SK-N-SH (cell line): ENCODE data around the gene SMCP. TPM values are rescaled to one million over a fixed set of nuclear protein-coding genes. Genes with fewer than 3 reads are reported as not detected.

Source experiments
- CTCF ChIA-PET: fragments of 300-600, 350-600 bp; formaldehyde crosslinking; extraction: SDS; loops from one replicate; lab custom pipeline; 2021; lab: Yijun Ruan, JAX
- POLR2A ChIA-PET: fragments of 350-600 bp; sonication (Branson Sonifier 250); formaldehyde crosslinking; extraction: SDS; loops from one replicate; lab custom pipeline; 2020; ENCODE audit warnings: antibody characterized with exemption, inconsistent platforms; lab: Yijun Ruan, JAX
- DNase-seq: peaks from one replicate; pipeline ENCODE4 v3.0.0; 2012
- H2AFZ ChIP-seq: fragments of 200-600 bp; sonication (generic); 2 replicates; pipeline ENCODE4 v1.8.1; 2016; ENCODE audit warnings: antibody characterized with exemption, mild to moderate bottlenecking, low read depth
- H3F3A ChIP-seq: fragments of 200-600 bp; sonication (generic); replicated peaks from 2 replicates; pipeline ENCODE3; 2016; ENCODE audit warnings: antibody characterized with exemption, mild to moderate bottlenecking; ENCODE audit not compliant: insufficient read depth
- H3K27ac ChIP-seq, 2 experiments: fragments of 200-500 bp in 1 of 2; fragments of 200-600 bp in 1 of 2; sonication (Bioruptor generic) in 1 of 2; sonication (generic), shearing (Covaris generic) in 1 of 2; 2 replicates each; pipeline versions ENCODE4 v1.5.1 to v1.6.1; 2014 to 2016; ENCODE audit warnings: low read depth in 2 of 2, inconsistent platforms in 1 of 2, low read length in 1 of 2, mild to moderate bottlenecking in 1 of 2, mixed read lengths in 1 of 2
- H3K27me3 ChIP-seq: fragments of 200-600 bp; sonication (generic), shearing (Covaris generic); 2 replicates; pipeline ENCODE4 v1.6.1; 2016; ENCODE audit warnings: mixed run types; ENCODE audit not compliant: insufficient read depth
- H3K36me3 ChIP-seq, 2 experiments: fragments of 200-500 bp in 1 of 2; fragments of 200-600 bp in 1 of 2; sonication (Bioruptor generic) in 1 of 2; sonication (generic) in 1 of 2; replicated peaks in 1 of 2; 2 replicates each; pipeline versions ENCODE3 to v1.5.1; 2014 to 2016; ENCODE audit warnings: low read length in 1 of 2, mild to moderate bottlenecking in 1 of 2; ENCODE audit not compliant: insufficient read depth in 2 of 2, control insufficient read depth in 1 of 2
- H3K4me1 ChIP-seq, 2 experiments: fragments of 200-500 bp in 1 of 2; fragments of 200-600 bp in 1 of 2; sonication (Bioruptor generic) in 1 of 2; sonication (generic), shearing (Covaris generic) in 1 of 2; 2 replicates each; pipeline versions ENCODE4 v1.5.1 to v1.6.1; 2014 to 2016; ENCODE audit warnings: low read depth in 1 of 2, low read length in 1 of 2, mixed run types in 1 of 2; ENCODE audit not compliant: insufficient read depth in 2 of 2, control insufficient read depth in 1 of 2
- H3K4me2 ChIP-seq: fragments of 200-600 bp; sonication (generic), shearing (Covaris generic); 2 replicates; pipeline ENCODE4 v1.6.1; 2017; ENCODE audit warnings: mixed run types
- H3K4me3 ChIP-seq, 2 experiments: fragments of 200-500 bp in 1 of 2; fragments of 200-600 bp in 1 of 2; sonication (Bioruptor generic) in 1 of 2; sonication (generic), shearing (Covaris generic) in 1 of 2; 2 replicates each; pipeline versions ENCODE4 v1.5.1 to v1.8.1; 2014 to 2016; ENCODE audit warnings: low read depth in 2 of 2, inconsistent platforms in 1 of 2, low read length in 1 of 2, mild to moderate bottlenecking in 1 of 2, mixed read lengths in 1 of 2, moderate library complexity in 1 of 2
- H3K79me2 ChIP-seq: fragments of 200-600 bp; sonication (generic); 2 replicates; pipeline ENCODE4 v1.8.1; 2017; ENCODE audit warnings: mild to moderate bottlenecking; ENCODE audit not compliant: insufficient read depth
- H3K9ac ChIP-seq: fragments of 200-600 bp; sonication (generic); 2 replicates; pipeline ENCODE4 v1.6.1; 2017; ENCODE audit warnings: mixed run types
- H3K9me2 ChIP-seq: fragments of 200-600 bp; sonication (generic); 2 replicates; pipeline ENCODE4 v1.6.1; 2017; ENCODE audit warnings: mixed run types
- H3K9me3 ChIP-seq: fragments of 200-600 bp; sonication (generic); 2 replicates; pipeline ENCODE4 v1.6.1; 2017; ENCODE audit warnings: mixed run types, mild to moderate bottlenecking, moderate library complexity
- H4K20me1 ChIP-seq: fragments of 200-600 bp; sonication (generic); 2 replicates; pipeline ENCODE4 v1.6.1; 2017; ENCODE audit warnings: mild to moderate bottlenecking, mixed run types; ENCODE audit not compliant: insufficient read depth
- CHD2 ChIP-seq: fragments of 150-350 bp; IDR thresholded peaks from 2 replicates; pipeline ENCODE4 v1.6.1; 2018; ENCODE audit warnings: low read length; ENCODE audit not compliant: partially characterized antibody
- CTCF ChIP-seq: fragments of 200-600 bp; sonication (generic); IDR thresholded peaks from 2 replicates; pipeline ENCODE4 v1.6.1; 2017; ENCODE audit warnings: antibody characterized with exemption, mild to moderate bottlenecking, moderate library complexity
- ELF1 ChIP-seq: IDR thresholded peaks from 2 replicates; pipeline ENCODE4 v1.4.0; 2012
- EP300 ChIP-seq, 2 experiments: IDR thresholded peaks; 2 replicates each; pipeline versions ENCODE4 v1.4.0 to v1.6.1; 2012; ENCODE audit warnings: borderline replicate concordance in 1 of 2, low read depth in 1 of 2, low read length in 1 of 2
- FOSL2 ChIP-seq: IDR thresholded peaks from 2 replicates; pipeline ENCODE4 v1.4.0; 2012; ENCODE audit warnings: low read depth, mild to moderate bottlenecking, moderate library complexity, borderline replicate concordance
- FOXJ3 ChIP-seq: sonication (generic); formaldehyde crosslinking; IDR thresholded peaks from 2 replicates; pipeline ENCODE4 v1.5.1; 2020; ENCODE audit warnings: mild to moderate bottlenecking, missing genetic modification reagents
- FOXM1 ChIP-seq: IDR thresholded peaks from 2 replicates; pipeline ENCODE4 v1.4.0; 2012; ENCODE audit warnings: low read depth, mild to moderate bottlenecking
- GABPA ChIP-seq: IDR thresholded peaks from 2 replicates; pipeline ENCODE4 v1.4.0; 2012; ENCODE audit warnings: low read depth, mild to moderate bottlenecking
- GATA2 ChIP-seq: sonication (generic); formaldehyde crosslinking; IDR thresholded peaks from 2 replicates; pipeline ENCODE4 v1.5.0; 2020; ENCODE audit warnings: mild to moderate bottlenecking, missing genetic modification reagents
- JUND ChIP-seq: IDR thresholded peaks from 2 replicates; pipeline ENCODE4 v1.4.0; 2012
- MAX ChIP-seq: IDR thresholded peaks from 2 replicates; pipeline ENCODE4 v1.4.0; 2012; ENCODE audit warnings: low read depth
- MXI1 ChIP-seq: IDR thresholded peaks from 2 replicates; pipeline ENCODE4 v1.6.1; 2012; ENCODE audit warnings: mild to moderate bottlenecking, low read depth, low read length, improper control_type of control experiment
- NFIC ChIP-seq: IDR thresholded peaks from 2 replicates; pipeline ENCODE4 v1.4.0; 2012; ENCODE audit warnings: borderline replicate concordance
- PBX3 ChIP-seq: IDR thresholded peaks from 2 replicates; pipeline ENCODE4; 2012
- POLR2AphosphoS5 ChIP-seq: IDR thresholded peaks from 2 replicates; pipeline ENCODE4 v1.6.1; 2012; ENCODE audit warnings: low read depth, low read length
- RAD21 ChIP-seq: IDR thresholded peaks from 2 replicates; pipeline ENCODE4 v1.6.1; 2012; ENCODE audit warnings: mild to moderate bottlenecking, low read length
- RCOR1 ChIP-seq: fragments of 150-350 bp; IDR thresholded peaks from 2 replicates; pipeline ENCODE4 v1.6.1; 2017; ENCODE audit warnings: antibody characterized with exemption, low read length
- REST ChIP-seq: IDR thresholded peaks from 2 replicates; pipeline ENCODE4 v1.6.1; 2012; ENCODE audit warnings: mild to moderate bottlenecking, low read depth, low read length, moderate library complexity
- RFX5 ChIP-seq: IDR thresholded peaks from 2 replicates; pipeline ENCODE4 v1.6.1; 2012; ENCODE audit warnings: mild to moderate bottlenecking, improper control_type of control experiment, low read length
- RXRA ChIP-seq: IDR thresholded peaks from 2 replicates; pipeline ENCODE4 v1.4.0; 2012; ENCODE audit warnings: low read depth, mild to moderate bottlenecking, borderline replicate concordance
- SIN3A ChIP-seq: IDR thresholded peaks from 2 replicates; pipeline ENCODE4 v1.6.1; 2012; ENCODE audit warnings: low read depth, mild to moderate bottlenecking, low read length, moderate library complexity, borderline replicate concordance
- USF1 ChIP-seq: IDR thresholded peaks from 2 replicates; pipeline ENCODE4 v1.4.0; 2012; ENCODE audit warnings: low read depth, borderline replicate concordance
- YY1 ChIP-seq: IDR thresholded peaks from 2 replicates; pipeline ENCODE4 v1.4.0; 2012; ENCODE audit warnings: low read depth, mild to moderate bottlenecking
- ZBTB33 ChIP-seq: IDR thresholded peaks from 2 replicates; pipeline ENCODE4 v1.4.0; 2012; ENCODE audit warnings: low read depth, borderline replicate concordance
- WGBS: methylation state at CpG from one replicate; pipeline ENCODE4 v1.1.6; 2017; ENCODE audit warnings: low lambda C conversion rate; 5-methylcytosine and 5-hydroxymethylcytosine counted together
- polyA plus RNA-seq, 3 experiments: library from polyadenylated mRNA; depleted of rRNA; stranded (reverse); fragments of >200 nt; gene quantifications; 2 replicates each; pipeline ENCODE4 v1.2.3, GENCODE V29; 2012

Gene SMCP
- polyA plus RNA-seq, 1 of the 3 experiments (the other 2 are of a cell fraction): not detected

GRCh38 chr1:152906023-152906565 lies 28.0 kb downstream of the SMCP start:
- Histone ChIP-seq H3K27me3 (no peaks in the 10 kb centered on the region), H3K79me2 (no peaks in the 10 kb centered on the region), H3F3A (peaks cover 35% of the 10 kb centered on the region), H3K9ac (peak overlapping the region; percentile 71; the same call in 1 of the 2 replicates), H3K27ac (peak overlapping the region in 1 of 2 experiments; percentile 99; a peak in 2 of 4 replicates), H3K4me1 (peaks cover 0 to 30% of the 10 kb centered on the region in 2 experiments; a peak in 2 of 4 replicates), H2AFZ (peak overlapping the region; percentile 36; the same call in 1 of the 2 replicates), H3K9me2 (no peaks in the 10 kb centered on the region), H3K36me3 (no peaks in the 10 kb centered on the region), H3K4me3 (0 out of 4 replicates have a peak overlapping the region, but pooled peaks of 1 of the 2 experiments have one; percentile 3), H3K4me2 (peak overlapping the region; percentile 61), H4K20me1 (no peaks in the 10 kb centered on the region), H3K9me3 (no peaks in the 10 kb centered on the region)
- 1% methylated on average over 5 of the region's 5 CpGs for WGBS
- no peak for DNase-seq
- ChIA-PET POLR2A (no interaction called here), CTCF (interaction anchor here (1.7 kb wide), 1 partner anchor 36 kb away, joined by 5 read pairs; no protein-coding TSS in a partner anchor)
- TF ChIP-seq NFIC (peak; percentile 74), RCOR1 (no peak), USF1 (peak; percentile 18; the same call in 1 of the 2 replicates), ZBTB33 (no peak), FOXM1 (0 out of 2 replicates have a peak, but pooled peaks have one; percentile 16), SIN3A (peak; percentile 46; the same call in 1 of the 2 replicates), FOXJ3 (CRISPR knock-in tag) (no peak), JUND (peak; percentile 78), REST (peak; percentile 5; the same call in 1 of the 2 replicates), GATA2 (no peak), RFX5 (no peak), CHD2 (no peak), RXRA (peak; percentile 88), FOSL2 (peak; percentile 74), GABPA (no peak), CTCF (no peak), MXI1 (no peak), ELF1 (peak; percentile 71), YY1 (no peak), MAX (peak; percentile 54), EP300 (IDR thresholded peaks at IDR 0.05; ENCODE audit: borderline replicate concordance in 1 of 2, low read depth in 1 of 2, low read length in 1 of 2) (peak in 1 of 2 experiments; percentile 72; a peak in 1 of 4 replicates), POLR2AphosphoS5 (no peak), RAD21 (no peak), PBX3 (peak; percentile 78)
